HG02840 (cell line): ENCODE measurements around the gene GSDME.

Experiments
- ATAC-seq: cut with Tn5 transposase; IDR thresholded peaks from one replicate; pipeline ENCODE4 v1.9.1; 2021; ENCODE audit warnings: mild to moderate bottlenecking, moderate library complexity, moderate number of reproducible peaks; ENCODE audit not compliant: unreplicated experiment, low FRiP score

The GSDME gene

DNA sequence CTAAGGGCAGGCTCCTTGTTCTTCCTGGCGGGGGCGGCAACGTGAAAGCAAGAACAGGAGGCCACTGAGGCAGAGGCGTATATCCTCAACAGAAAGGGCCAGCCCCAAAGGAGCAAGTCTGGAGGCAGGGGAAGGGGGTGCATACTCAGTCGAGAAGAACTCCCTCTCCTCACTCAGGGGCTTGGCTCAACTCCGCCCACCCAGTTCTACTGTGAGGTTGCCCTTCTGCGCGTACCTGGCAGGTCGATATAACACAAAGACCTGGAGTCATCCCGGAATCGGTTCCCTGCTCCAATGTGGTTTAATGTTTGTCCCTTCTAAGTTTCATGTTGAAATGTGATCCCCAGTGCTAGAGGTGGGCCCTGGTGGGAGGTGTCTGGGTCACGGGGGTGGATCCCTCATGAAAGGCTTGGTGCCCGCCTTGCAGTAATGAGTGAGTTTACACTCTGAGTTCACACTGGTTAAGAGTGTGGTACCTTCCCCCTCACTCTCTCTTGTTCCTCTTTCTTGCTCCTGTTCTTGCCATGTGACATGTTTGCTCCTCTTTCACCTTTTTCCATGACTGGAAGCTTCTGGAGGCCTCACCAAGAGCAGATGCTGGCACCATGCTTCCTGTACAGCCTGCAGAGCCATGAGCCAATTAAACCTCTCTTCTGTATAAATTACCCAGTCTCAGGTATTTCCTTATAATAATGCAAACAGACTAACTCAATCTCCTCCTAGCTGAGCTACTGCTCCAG lies 32.6 kb downstream of the GSDME start:
- no peak for ATAC-seq

- no peak for ATAC-seq
Measured at GRCh38 chr7:24723178-24723530, 34.1 kb downstream of the GSDME start.

GRCh38 chr7:24722386-24723177 lies 34.7 kb downstream of the GSDME start:
- no peak for ATAC-seq

GRCh38 chr7:24721481-24722001 lies 35.7 kb downstream of the GSDME start:
- ATAC-seq = no peak

DNA sequence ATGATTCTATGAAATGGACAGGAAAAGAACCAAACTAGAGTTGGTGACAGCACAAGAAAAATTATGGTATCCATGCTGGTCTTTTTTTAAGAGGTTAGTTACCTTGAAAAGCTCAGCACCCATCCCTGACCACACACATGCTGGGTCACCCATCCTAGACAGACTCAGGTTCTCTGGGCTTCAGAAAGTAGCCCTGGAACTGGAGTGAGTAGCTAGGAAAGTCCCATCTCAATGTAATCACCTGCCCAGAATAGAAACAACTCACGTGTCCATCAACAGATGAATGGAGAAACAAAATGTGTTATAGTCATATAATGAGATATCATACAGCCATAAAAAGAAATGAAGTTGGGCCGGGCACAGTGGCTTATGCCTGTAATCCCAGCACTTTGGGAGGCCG lies 37.0 kb downstream of the GSDME start:
- no peak for ATAC-seq

GRCh38 chr7:24718977-24719491 lies 38.2 kb downstream of the GSDME start:
- peak; percentile 55 for ATAC-seq

- no peak for ATAC-seq
Measured at GRCh38 chr7:24718431-24718831, 38.8 kb downstream of the GSDME start.

DNA sequence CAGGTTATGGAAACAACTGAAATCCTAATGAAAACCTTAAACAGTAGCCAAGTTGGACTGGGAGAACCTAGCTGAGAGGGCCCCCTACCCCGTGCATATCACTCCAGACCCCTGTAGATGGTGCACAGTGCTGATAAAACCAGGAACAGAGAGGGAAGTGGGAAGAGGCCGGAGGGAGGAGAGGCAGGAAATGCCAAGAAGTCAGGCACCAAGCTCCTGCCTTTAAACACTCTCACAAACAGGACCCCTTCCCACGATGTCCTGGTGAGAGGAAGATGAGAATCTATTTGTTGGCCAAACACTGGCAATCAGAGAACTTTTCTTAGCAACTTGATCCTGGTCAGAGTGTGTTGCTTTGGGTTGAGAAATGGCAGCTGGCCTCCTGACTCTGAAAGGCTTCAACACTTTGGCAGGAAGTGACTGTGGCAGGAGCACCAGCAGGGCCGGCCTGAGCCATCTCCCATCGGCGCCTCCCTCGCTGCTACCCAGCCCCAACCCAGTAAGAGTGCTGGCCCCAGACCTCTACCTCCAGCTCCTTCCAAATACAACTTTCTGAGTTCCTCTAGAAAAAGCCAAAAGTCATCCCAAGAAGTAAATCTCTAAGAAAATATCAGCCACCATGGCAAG lies 39.5 kb downstream of the GSDME start:
- no peak for ATAC-seq

GRCh38 chr7:24717247-24717622 lies 40.0 kb downstream of the GSDME start:
- ATAC-seq = no peak

DNA sequence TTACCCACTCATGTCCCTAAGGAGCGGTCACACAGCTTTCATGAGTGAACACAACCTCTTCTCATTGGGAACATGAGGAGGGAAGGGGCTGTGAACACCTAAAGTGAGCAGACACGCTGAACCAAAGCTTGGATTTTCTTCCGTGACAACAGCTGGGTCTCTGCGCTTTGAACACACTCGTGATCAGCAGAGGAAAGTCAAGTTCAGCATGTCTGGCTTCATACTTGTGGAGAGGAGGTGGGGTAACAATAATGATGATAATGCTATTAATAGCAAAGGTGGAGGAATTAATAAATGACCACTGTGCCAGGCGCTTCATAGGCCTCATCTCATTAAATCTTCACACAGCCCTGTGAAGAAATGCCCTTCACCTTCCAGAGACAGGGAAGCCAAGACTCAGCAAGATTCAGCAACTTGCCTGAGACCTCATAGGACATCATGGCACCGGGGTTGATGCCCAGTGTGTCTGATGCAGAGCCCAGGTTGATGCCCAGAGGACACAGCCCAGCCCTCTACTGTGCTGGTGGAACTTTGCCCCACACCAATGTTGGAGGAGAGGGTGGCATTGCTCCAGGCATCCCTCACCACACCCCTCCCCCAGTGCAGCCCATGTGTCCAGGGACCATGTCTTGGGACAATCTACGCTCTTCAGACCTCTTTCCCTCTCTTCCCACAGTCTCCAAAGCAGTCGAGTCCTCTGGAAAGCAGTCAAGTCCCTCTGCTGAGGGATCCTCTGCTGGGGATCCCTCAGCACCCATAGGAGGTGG lies 40.6 kb downstream of the GSDME start:
- ATAC-seq = no peak

DNA sequence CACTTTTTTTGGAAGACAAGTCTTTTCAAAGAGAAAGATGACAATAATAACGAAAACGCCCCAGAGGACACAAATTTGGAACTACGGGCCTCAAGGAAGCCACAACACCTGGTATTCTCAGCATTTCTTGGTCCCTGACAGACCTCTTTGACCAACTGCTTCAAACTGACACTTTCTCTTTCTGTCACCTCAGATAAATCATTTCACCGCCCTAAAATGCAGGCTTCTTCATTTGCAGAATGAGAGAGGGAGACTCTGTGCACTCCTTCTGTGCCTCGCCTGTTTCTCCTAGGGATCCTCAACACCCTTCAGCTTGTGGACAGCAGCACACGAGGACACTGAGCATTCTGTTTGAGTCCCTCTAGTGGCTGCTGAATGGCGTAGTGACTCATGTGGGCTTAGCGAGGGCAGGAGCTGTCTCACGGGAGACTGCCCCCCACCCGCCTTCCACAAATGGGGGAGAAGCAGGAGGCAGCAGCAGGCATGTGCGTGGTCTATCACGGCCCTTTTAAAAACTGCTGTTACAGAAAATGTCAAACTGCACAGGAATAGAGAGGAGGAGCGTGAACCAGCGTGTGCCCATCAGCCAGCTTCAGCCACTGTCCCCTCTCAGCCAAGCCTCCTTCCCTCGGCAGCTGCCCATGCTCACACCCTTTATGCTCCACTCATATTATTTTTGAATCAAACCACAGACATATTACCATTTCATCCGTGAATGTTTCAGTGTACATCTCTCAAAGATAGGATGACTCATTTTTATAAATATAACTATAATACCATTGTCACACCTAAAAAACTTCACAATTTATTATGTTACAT lies 41.4 kb downstream of the GSDME start:
- ATAC-seq = peak; percentile 47

DNA sequence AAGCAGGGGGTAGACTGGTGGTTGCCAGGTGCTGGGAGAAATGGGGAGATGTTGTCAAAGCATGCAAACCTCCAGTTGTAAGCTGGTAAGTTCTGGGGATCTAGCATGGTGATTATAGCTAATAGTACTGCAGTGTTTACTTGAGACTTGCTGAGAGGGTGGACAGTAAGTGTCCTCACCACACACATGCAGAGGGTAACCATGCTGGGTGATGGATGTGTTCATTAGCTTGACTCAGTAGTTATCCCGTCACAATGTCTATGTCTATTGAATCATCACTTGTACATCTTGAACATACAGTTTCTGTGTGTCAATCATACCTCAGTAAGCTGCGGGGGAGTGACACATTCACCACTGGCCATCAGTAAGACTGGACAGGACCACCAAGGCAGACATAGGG lies 42.1 kb downstream of the GSDME start:
- no peak for ATAC-seq

- no peak for ATAC-seq
Measured at GRCh38 chr7:24714676-24715010, 42.6 kb downstream of the GSDME start.

GRCh38 chr7:24713850-24714675 lies 43.2 kb downstream of the GSDME start:
- no peak for ATAC-seq

GRCh38 chr7:24713039-24713793 lies 44.0 kb downstream of the GSDME start:
- ATAC-seq = no peak

DNA sequence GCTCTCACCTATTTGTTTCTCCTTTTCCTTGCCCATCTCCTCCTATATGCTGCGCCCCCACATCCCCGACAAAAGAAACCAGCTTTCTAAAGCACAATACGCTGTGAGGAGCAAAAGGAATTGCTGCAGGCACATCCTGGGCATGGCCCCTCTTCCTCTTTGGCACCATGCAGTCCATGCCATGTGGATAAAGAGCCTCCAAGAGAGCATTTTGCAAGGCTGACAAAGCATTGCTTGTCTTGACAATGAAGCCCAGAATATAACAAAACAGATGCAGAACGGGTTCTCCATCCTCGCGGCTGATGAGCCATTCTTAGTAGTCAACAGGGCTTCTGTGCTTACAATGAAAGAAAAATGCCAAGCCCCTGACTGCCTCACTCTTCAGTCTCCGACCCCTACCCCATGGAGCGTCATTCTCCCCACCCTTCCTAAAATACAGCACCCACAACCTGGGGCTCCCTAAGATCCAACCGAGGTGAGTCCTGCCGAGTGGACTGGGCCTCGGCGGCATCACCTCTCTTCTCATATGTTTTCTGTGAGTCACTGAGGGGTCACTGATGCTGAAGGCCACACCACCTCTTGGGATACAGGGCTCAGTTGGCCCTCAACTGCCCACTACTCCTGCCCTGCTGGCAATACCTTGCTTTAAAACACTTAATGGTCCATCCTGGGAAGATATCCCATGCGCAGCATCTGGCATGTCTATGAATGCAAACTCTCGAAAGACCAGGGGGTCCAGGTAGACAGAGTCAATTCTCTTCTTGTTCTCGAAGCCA lies 47.5 kb downstream of the GSDME start:
- no peak for ATAC-seq

GRCh38 chr7:24709051-24709450 lies 48.2 kb downstream of the GSDME start:
- ATAC-seq = no peak
